Breast epithelium (tissue), 4 donors: ENCODE data around the gene NOTCH3. TPM values are rescaled to one million over a fixed set of nuclear protein-coding genes. Genes with fewer than 3 reads are reported as not detected.

Experiments
- DNase-seq, 2 donors: peaks; one replicate each; pipeline ENCODE4 v3.0.0-alpha.2; 2019; ENCODE audit warnings: low spot score in 2 of 2
- H3K27ac ChIP-seq, 2 donors: fragments of 200-600 bp; sonication (generic) in 1 of 2; one replicate each; pipeline ENCODE4 v1.5.1; 2016 to 2019; ENCODE audit warnings: mild to moderate bottlenecking in 1 of 2
- H3K27me3 ChIP-seq, 2 donors: fragments of 200-600 bp; sonication (generic) in 1 of 2; one replicate each; pipeline versions ENCODE4 v1.5.1 to v1.6.0; 2017 to 2019; ENCODE audit warnings: control low read depth in 1 of 2, mild to moderate bottlenecking in 1 of 2
- H3K36me3 ChIP-seq: fragments of 200-600 bp; one replicate; pipeline ENCODE4 v1.5.1; 2019
- H3K4me1 ChIP-seq, 2 donors: fragments of 200-600 bp; sonication (generic); one replicate each; pipeline ENCODE4 v1.5.1; 2016 to 2019; ENCODE audit warnings: control low read depth in 1 of 2
- H3K4me3 ChIP-seq, 3 donors: fragments of 200-600 bp; sonication (generic); 1 replicate in 2 of 3; 2 replicates in 1 of 3; pipeline ENCODE4 v1.5.1; 2016 to 2019; ENCODE audit warnings: mild to moderate bottlenecking in 3 of 3, moderate library complexity in 2 of 3
- H3K9me3 ChIP-seq, 2 donors: fragments of 200-600 bp; sonication (generic) in 1 of 2; one replicate each; pipeline ENCODE4 v1.5.1; 2016 to 2019; ENCODE audit warnings: control low read depth in 1 of 2
- CTCF ChIP-seq, 3 donors: fragments of 450-650 bp; IDR thresholded peaks; one replicate each; pipeline ENCODE4 v1.5.1; 2016 to 2017; ENCODE audit warnings: antibody characterized with exemption in 3 of 3, mild to moderate bottlenecking in 3 of 3, moderate library complexity in 3 of 3
- POLR2A ChIP-seq: fragments of 450-650 bp; IDR thresholded peaks from one replicate; pipeline ENCODE4 v1.6.1; 2016; ENCODE audit warnings: antibody characterized with exemption, mild to moderate bottlenecking, moderate library complexity
- POLR2AphosphoS5 ChIP-seq, 3 donors: sonication (generic); formaldehyde crosslinking; IDR thresholded peaks; one replicate each; pipeline ENCODE4 v1.6.1; 2017; ENCODE audit warnings: antibody characterized with exemption in 3 of 3
- intact Hi-C: fragments of 100-400 bp; cut with DNase I; formaldehyde crosslinking; loops from one replicate; pipeline ENCODE4 v1.15.1; 2023; ENCODE audit warnings: low total_unique reads
- total RNA-seq, 3 donors: library from RNA; depleted of rRNA; stranded (reverse); fragments of >200 nt; gene quantifications; one replicate each; pipeline ENCODE4 v1.1.0, GENCODE V29; 2016

The NOTCH3 gene
- total RNA-seq, 3 donors from 2014 or later = 22.0 to 36.4 (median 22.7) TPM

- Histone ChIP-seq H3K36me3 (no peaks in the 10 kb centered on the region), H3K27me3 (no peaks in the 10 kb centered on the region), H3K4me1 (no peaks in the 10 kb centered on the region), H3K27ac (no peak overlapping the region), H3K4me3 (no peak overlapping the region), H3K9me3 (no peaks in the 10 kb centered on the region)
- no peak for TF ChIP-seq POLR2AphosphoS5 (IDR thresholded peaks at IDR 0.05)
- no peak for TF ChIP-seq CTCF (IDR thresholded peaks at IDR 0.05)
- no peak for TF ChIP-seq POLR2A
- intact Hi-C loops = no loop called here
- no peak for DNase-seq
These were observed 59.7 kb downstream of the NOTCH3 start for GRCh38 chr19:15141143-15141542.

GRCh38 chr19:15138427-15138826, 62.4 kb downstream of the NOTCH3 start:
- no peaks in the 10 kb centered on the region for H3K27me3 ChIP-seq
- H3K36me3 ChIP-seq = no peaks in the 10 kb centered on the region
- no peak for DNase-seq
- H3K4me1 ChIP-seq = no peaks in the 10 kb centered on the region
- no peaks in the 10 kb centered on the region for H3K9me3 ChIP-seq
- H3K27ac ChIP-seq = no peak overlapping the region
- intact Hi-C loops = no loop called here
- no peak overlapping the region for H3K4me3 ChIP-seq
- TF ChIP-seq POLR2AphosphoS5 (IDR thresholded peaks at IDR 0.05) = no peak
- TF ChIP-seq POLR2A = no peak
- TF ChIP-seq CTCF (IDR thresholded peaks at IDR 0.05) = no peak

- Histone ChIP-seq H3K27me3 (no peaks in the 10 kb centered on the region), H3K4me3 (no peak overlapping the region), H3K27ac (no peak overlapping the region), H3K4me1 (no peaks in the 10 kb centered on the region), H3K9me3 (no peaks in the 10 kb centered on the region), H3K36me3 (no peaks in the 10 kb centered on the region)
- TF ChIP-seq CTCF (IDR thresholded peaks at IDR 0.05) (no peak), POLR2AphosphoS5 (IDR thresholded peaks at IDR 0.05) (no peak), POLR2A (no peak)
- intact Hi-C loops = no loop called here
- DNase-seq = no peak
These were observed 63.0 kb downstream of the NOTCH3 start for GRCh38 chr19:15137777-15138176.

- no peaks in the 10 kb centered on the region for H3K4me1 ChIP-seq
- H3K27me3 ChIP-seq = no peaks in the 10 kb centered on the region
- no peak overlapping the region for H3K4me3 ChIP-seq
- intact Hi-C loops = no loop called here
- no peaks in the 10 kb centered on the region for H3K36me3 ChIP-seq
- no peaks in the 10 kb centered on the region for H3K9me3 ChIP-seq
- no peak overlapping the region for H3K27ac ChIP-seq
- no peak for DNase-seq
- TF ChIP-seq CTCF (IDR thresholded peaks at IDR 0.05) (no peak), POLR2A (no peak), POLR2AphosphoS5 (IDR thresholded peaks at IDR 0.05) (no peak)
These were observed 64.4 kb downstream of the NOTCH3 start for GRCh38 chr19:15136234-15136954.

GRCh38 chr19:15129856-15130585, 70.8 kb downstream of the NOTCH3 start:
- no peaks in the 10 kb centered on the region for H3K9me3 ChIP-seq
- peak overlapping the region; percentile 2 to 55 for H3K27ac ChIP-seq
- no peak overlapping the region for H3K4me3 ChIP-seq
- TF ChIP-seq POLR2A = no peak
- TF ChIP-seq CTCF (IDR thresholded peaks at IDR 0.05) = no peak
- no peak for TF ChIP-seq POLR2AphosphoS5 (IDR thresholded peaks at IDR 0.05)
- no peaks in the 10 kb centered on the region for H3K4me1 ChIP-seq
- intact Hi-C loops = no loop called here
- no peaks in the 10 kb centered on the region for H3K27me3 ChIP-seq
- no peaks in the 10 kb centered on the region for H3K36me3 ChIP-seq
- DNase-seq = peak in 1 of 2 donors; percentile 48
